Chondrocyte (in vitro differentiated cells): ENCODE results near the gene RNF183. TPM values are rescaled to one million over a fixed set of nuclear protein-coding genes. Genes with fewer than 3 reads are reported as not detected.
A peak's percentile ranks its signal among the peaks of the same experiment; 100 is the strongest.

ENCODE experiments used
- DNase-seq: peaks from one replicate; pipeline ENCODE4 v3.0.0; 2021; ENCODE audit warnings: mixed read lengths, low spot score
- H3K27ac Mint-ChIP-seq: one replicate; pipeline ENCODE4 v1.8.0; 2021; ENCODE audit warnings: mild to moderate bottlenecking, moderate library complexity, mixed read lengths; ENCODE audit not compliant: unreplicated experiment
- H3K27me3 Mint-ChIP-seq: 2 replicates; pipeline ENCODE4 v1.8.0; 2021; ENCODE audit warnings: low read depth, mixed read lengths
- H3K36me3 Mint-ChIP-seq: 2 replicates; pipeline ENCODE4 v1.8.0; 2021; ENCODE audit warnings: low read depth, mixed read lengths
- H3K4me1 Mint-ChIP-seq: 2 replicates; pipeline ENCODE4 v1.8.0; 2021; ENCODE audit warnings: low read depth, mild to moderate bottlenecking, mixed read lengths
- H3K4me3 Mint-ChIP-seq: one replicate; pipeline ENCODE4 v1.8.0; 2021; ENCODE audit warnings: mild to moderate bottlenecking, moderate library complexity, mixed read lengths; ENCODE audit not compliant: unreplicated experiment
- H3K9me3 Mint-ChIP-seq: 2 replicates; pipeline ENCODE4 v1.8.0; 2021; ENCODE audit warnings: low read depth, mixed read lengths
- CTCF ChIP-seq: fragments of 200-600 bp; sonication (generic); IDR thresholded peaks from 2 replicates; pipeline ENCODE4 v1.5.0; 2021; ENCODE audit warnings: antibody characterized with exemption, mild to moderate bottlenecking, moderate library complexity
- total RNA-seq: library from RNA; stranded (reverse); gene quantifications from 3 replicates; pipeline ENCODE4 v1.2.1, GENCODE V29; 2021

The RNF183 gene
- total RNA-seq, 1 donor from 2014 or later, result not detected

GRCh38 chr9:113317777-113318176, 14.6 kb upstream of the RNF183 start:
- Mint-ChIP-seq H3K4me3 (no peak overlapping the region), H3K9me3 (no peaks in the 10 kb centered on the region), H3K4me1 (peaks cover 5% of the 10 kb centered on the region), H3K27ac (no peak overlapping the region), H3K27me3 (peaks cover 2% of the 10 kb centered on the region), H3K36me3 (peaks cover 4% of the 10 kb centered on the region)
- no peak for DNase-seq
- peak; percentile 48 for TF ChIP-seq CTCF

GRCh38 chr9:113316030-113316429, 12.9 kb upstream of the RNF183 start:
- Mint-ChIP-seq H3K9me3 (no peaks in the 10 kb centered on the region), H3K4me3 (no peak overlapping the region), H3K4me1 (peaks cover 5% of the 10 kb centered on the region), H3K27me3 (no peaks in the 10 kb centered on the region), H3K36me3 (peaks cover 4% of the 10 kb centered on the region), H3K27ac (no peak overlapping the region)
- TF ChIP-seq CTCF, result no peak
- DNase-seq, result no peak

GRCh38 chr9:113315231-113315630, 12.1 kb upstream of the RNF183 start:
- peaks cover 5% of the 10 kb centered on the region for H3K4me1 Mint-ChIP-seq
- no peak overlapping the region for H3K4me3 Mint-ChIP-seq
- peaks cover 4% of the 10 kb centered on the region for H3K36me3 Mint-ChIP-seq
- H3K27ac Mint-ChIP-seq, result no peak overlapping the region
- H3K27me3 Mint-ChIP-seq, result no peaks in the 10 kb centered on the region
- no peak for TF ChIP-seq CTCF
- DNase-seq, result no peak
- no peaks in the 10 kb centered on the region for H3K9me3 Mint-ChIP-seq

- peaks cover 5% of the 10 kb centered on the region for H3K4me1 Mint-ChIP-seq
- H3K4me3 Mint-ChIP-seq, result no peak overlapping the region
- H3K9me3 Mint-ChIP-seq, result no peaks in the 10 kb centered on the region
- TF ChIP-seq CTCF, result no peak
- no peak for DNase-seq
- H3K27me3 Mint-ChIP-seq, result no peaks in the 10 kb centered on the region
- no peaks in the 10 kb centered on the region for H3K36me3 Mint-ChIP-seq
- H3K27ac Mint-ChIP-seq, result no peak overlapping the region
Measured at GRCh38 chr9:113313261-113313660, 10.1 kb upstream of the RNF183 start.

- DNase-seq, result no peak
- Mint-ChIP-seq H3K27ac (no peak overlapping the region), H3K27me3 (no peaks in the 10 kb centered on the region), H3K9me3 (no peaks in the 10 kb centered on the region), H3K4me1 (peaks cover 5% of the 10 kb centered on the region), H3K4me3 (no peak overlapping the region), H3K36me3 (no peaks in the 10 kb centered on the region)
- no peak for TF ChIP-seq CTCF
Measured at GRCh38 chr9:113311961-113312360, 8.8 kb upstream of the RNF183 start.
